Naive thymus-derived CD8-positive, alpha-beta T cell (primary cell): ENCODE data around the gene APOC1. TPM values are rescaled to one million over a fixed set of nuclear protein-coding genes. Genes with fewer than 3 reads are reported as not detected.

ENCODE experiments used
- ATAC-seq, 2 donors: fragments of 150-1000 bp; cut with Tn5 transposase in 1 of 2; sonication (Bioruptor Pico), chemical (Tn5 transposase) in 1 of 2; 1 replicate in 1 of 2; 2 replicates in 1 of 2; pipeline ENCODE4 v1.10.0; 2021; ENCODE audit warnings: mild to moderate bottlenecking in 2 of 2, moderate library complexity in 2 of 2
- POLR2A ChIA-PET: fragments of 350-600 bp; sonication (Branson Sonifier 250); formaldehyde crosslinking; loops from one replicate; lab custom pipeline; 2021; ENCODE audit warnings: antibody characterized with exemption; lab: Charles Lee
- DNase-seq, 10 donors: peaks; one replicate each; pipeline versions ENCODE4 v3.0.0 to v3.0.0-alpha.2; 2020 to 2022
- H3K27ac Mint-ChIP-seq, 10 donors: one replicate each; pipeline ENCODE4 v1.8.0; 2020 to 2022; ENCODE audit warnings: mild to moderate bottlenecking in 10 of 10, mixed read lengths in 10 of 10, moderate library complexity in 4 of 10, inconsistent platforms in 1 of 10
- H3K27me3 Mint-ChIP-seq, 5 donors: one replicate each; pipeline ENCODE4 v1.8.0; 2021 to 2022; ENCODE audit warnings: mixed read lengths in 5 of 5
- H3K36me3 Mint-ChIP-seq, 3 donors: one replicate each; pipeline ENCODE4 v1.8.0; 2020 to 2022; ENCODE audit warnings: mixed read lengths in 3 of 3, mild to moderate bottlenecking in 2 of 3, inconsistent platforms in 1 of 3
- H3K4me1 Mint-ChIP-seq, 4 donors: one replicate each; pipeline ENCODE4 v1.8.0; 2021 to 2022; ENCODE audit warnings: mixed read lengths in 4 of 4
- H3K4me3 Mint-ChIP-seq, 10 donors: one replicate each; pipeline ENCODE4 v1.8.0; 2020 to 2022; ENCODE audit warnings: mild to moderate bottlenecking in 10 of 10, mixed read lengths in 10 of 10, moderate library complexity in 6 of 10, inconsistent platforms in 1 of 10
- H3K9me3 Mint-ChIP-seq, 9 donors: one replicate each; pipeline ENCODE4 v1.8.0; 2020 to 2022; ENCODE audit warnings: mixed read lengths in 9 of 9, mild to moderate bottlenecking in 3 of 9, inconsistent platforms in 1 of 9, moderate library complexity in 1 of 9
- polyA plus RNA-seq, 3 donors: library from polyadenylated mRNA; unstranded; fragments of 300-500 nt; fragmentation: Illumina TruSeq; gene quantifications; one replicate each; pipeline ENCODE4 v1.2.3, GENCODE V29; 2021
- total RNA-seq, 8 experiments: library from RNA in 2 of 8; stranded (reverse) in 2 of 8; gene quantifications; one replicate each; pipeline ENCODE4 v1.2.3 and lab custom pipeline; 2021 to 2026

APOC1 gene
- total and polyA plus RNA-seq, 5 experiments from 2014 or later = 1.4 TPM; not detected in 4

- ATAC-seq = no peak
- POLR2A ChIA-PET = no interaction called here
- Mint-ChIP-seq H3K9me3 (no peaks in the 10 kb centered on the region), H3K27me3 (peaks cover 2 to 26% (median 6%) of the 10 kb centered on the region in 5 donors), H3K27ac (no peak overlapping the region), H3K36me3 (no peaks in the 10 kb centered on the region), H3K4me1 (peaks cover 4 to 9% (median 5%) of the 10 kb centered on the region in 4 donors), H3K4me3 (no peak overlapping the region)
- no peak for DNase-seq
Measured at GRCh38 chr19:44931541-44931940, 17.1 kb downstream of the APOC1 start.

GRCh38 chr19:44939668-44940067, 25.3 kb downstream of the APOC1 start:
- Mint-ChIP-seq H3K9me3 (no peaks in the 10 kb centered on the region), H3K27me3 (no peaks in the 10 kb centered on the region), H3K27ac (no peak overlapping the region), H3K4me1 (peaks cover 0 to 4% (median 0%) of the 10 kb centered on the region in 4 donors), H3K36me3 (no peaks in the 10 kb centered on the region), H3K4me3 (no peak overlapping the region)
- POLR2A ChIA-PET = no interaction called here
- no peak for DNase-seq
- no peak for ATAC-seq

GRCh38 chr19:44942067-44942571, 27.7 kb downstream of the APOC1 start, which contains the start of gene APOC4:
Gene APOC4, plus strand, starts transcription at chr19:44942237. Its CDS starts 41 bp downstream, at chr19:44942278.
- no peak within 1 kb of the TSS for H3K4me3 Mint-ChIP-seq
- peaks cover 0 to 4% (median 0%) of the 10 kb centered on the region in 4 donors for H3K4me1 Mint-ChIP-seq
- no peak within 1 kb of the TSS for H3K27ac Mint-ChIP-seq
- H3K36me3 Mint-ChIP-seq = no peaks in the 10 kb centered on the region
- POLR2A ChIA-PET = no interaction called here
- H3K27me3 Mint-ChIP-seq = no peaks in the 10 kb centered on the region
- no peak for DNase-seq
- no peak for ATAC-seq
- no peaks in the 10 kb centered on the region for H3K9me3 Mint-ChIP-seq

- Mint-ChIP-seq H3K4me3 (no peak overlapping the region), H3K27ac (peak overlapping the region in 1 of 10 donors; percentile 20), H3K4me1 (peaks cover 0 to 4% (median 0%) of the 10 kb centered on the region in 4 donors), H3K27me3 (no peaks in the 10 kb centered on the region), H3K9me3 (no peaks in the 10 kb centered on the region), H3K36me3 (no peaks in the 10 kb centered on the region)
- POLR2A ChIA-PET = no interaction called here
- no peak for DNase-seq
- ATAC-seq = no peak
Measured at GRCh38 chr19:44943801-44944249, 29.4 kb downstream of the APOC1 start.

- no peaks in the 10 kb centered on the region for H3K9me3 Mint-ChIP-seq
- H3K36me3 Mint-ChIP-seq = peaks cover 0 to 10% (median 0%) of the 10 kb centered on the region in 3 donors
- peaks cover 2 to 7% (median 6%) of the 10 kb centered on the region in 4 donors for H3K4me1 Mint-ChIP-seq
- H3K27ac Mint-ChIP-seq = peak overlapping the region in 1 of 10 donors; percentile 62
- H3K4me3 Mint-ChIP-seq = no peak overlapping the region
- DNase-seq (no peak), ATAC-seq (no peak)
- no peaks in the 10 kb centered on the region for H3K27me3 Mint-ChIP-seq
- POLR2A ChIA-PET = no interaction called here
Measured at GRCh38 chr19:44947041-44947581, 32.7 kb downstream of the APOC1 start.

- no peaks in the 10 kb centered on the region for H3K27me3 Mint-ChIP-seq
- H3K4me3 Mint-ChIP-seq = no peak overlapping the region
- ATAC-seq (no peak), DNase-seq (no peak)
- peaks cover 2 to 7% (median 6%) of the 10 kb centered on the region in 4 donors for H3K4me1 Mint-ChIP-seq
- H3K27ac Mint-ChIP-seq = peak overlapping the region in 3 of 10 donors; percentile 43 to 62 (median 53)
- POLR2A ChIA-PET = no interaction called here
- H3K36me3 Mint-ChIP-seq = peaks cover 0 to 10% (median 0%) of the 10 kb centered on the region in 3 donors
- no peaks in the 10 kb centered on the region for H3K9me3 Mint-ChIP-seq
Measured at GRCh38 chr19:44948237-44948636, 33.8 kb downstream of the APOC1 start.

GRCh38 chr19:44948763-44949374, 34.5 kb downstream of the APOC1 start:
- Mint-ChIP-seq H3K36me3 (peaks cover 0 to 10% (median 0%) of the 10 kb centered on the region in 3 donors), H3K4me3 (no peak overlapping the region), H3K9me3 (no peaks in the 10 kb centered on the region), H3K27ac (peak overlapping the region in 3 of 10 donors; percentile 43 to 69 (median 53)), H3K27me3 (no peaks in the 10 kb centered on the region), H3K4me1 (peaks cover 3 to 10% (median 7%) of the 10 kb centered on the region in 4 donors)
- POLR2A ChIA-PET = no interaction called here
- ATAC-seq (no peak), DNase-seq (no peak)

GRCh38 chr19:44949550-44949949, 35.1 kb downstream of the APOC1 start:
- POLR2A ChIA-PET = no interaction called here
- Mint-ChIP-seq H3K9me3 (no peaks in the 10 kb centered on the region), H3K27ac (no peak overlapping the region), H3K4me3 (no peak overlapping the region), H3K36me3 (peaks cover 0 to 10% (median 0%) of the 10 kb centered on the region in 3 donors), H3K27me3 (no peaks in the 10 kb centered on the region), H3K4me1 (peaks cover 3 to 14% (median 10%) of the 10 kb centered on the region in 4 donors)
- ATAC-seq (no peak), DNase-seq (no peak)

- DNase-seq (peak; percentile 23 to 86 (median 62)), ATAC-seq (no peak)
- no peaks in the 10 kb centered on the region for H3K9me3 Mint-ChIP-seq
- peaks cover 0 to 10% (median 0%) of the 10 kb centered on the region in 3 donors for H3K36me3 Mint-ChIP-seq
- H3K27ac Mint-ChIP-seq = peak overlapping the region in 4 of 10 donors; percentile 0 to 76 (median 54)
- peaks cover 12 to 29% (median 21%) of the 10 kb centered on the region in 4 donors for H3K4me1 Mint-ChIP-seq
- no peaks in the 10 kb centered on the region for H3K27me3 Mint-ChIP-seq
- POLR2A ChIA-PET = interaction anchor here (1.0 kb wide), 1 partner anchor 50 kb away, joined by 4 read pairs; the partner anchor contains the start of gene RELB
- peak overlapping the region in 4 of 10 donors; percentile 1 to 50 (median 25) for H3K4me3 Mint-ChIP-seq
Measured at GRCh38 chr19:44951179-44952159, 37.1 kb downstream of the APOC1 start.

- peak overlapping the region; percentile 94 to 99 (median 98) for H3K27ac Mint-ChIP-seq
- DNase-seq (no peak), ATAC-seq (peak in 1 of 2 donors; percentile 7)
- peak overlapping the region; percentile 94 to 100 (median 97) for H3K4me3 Mint-ChIP-seq
- POLR2A ChIA-PET = interaction anchor here (0.8 to 2.4 kb wide), 10 partner anchors 11 to 452 kb away, joined by 3 to 16 read pairs (median 4); partner anchors contain the start of genes BLOC1S3, CLASRP, RELB and TOMM40
- H3K4me1 Mint-ChIP-seq = peaks cover 22 to 55% (median 42%) of the 10 kb centered on the region in 4 donors
- no peaks in the 10 kb centered on the region for H3K9me3 Mint-ChIP-seq
- peaks cover 0 to 13% (median 0%) of the 10 kb centered on the region in 3 donors for H3K36me3 Mint-ChIP-seq
- H3K27me3 Mint-ChIP-seq = no peaks in the 10 kb centered on the region
Measured at GRCh38 chr19:44954278-44954648, 39.9 kb downstream of the APOC1 start.

- Mint-ChIP-seq H3K27me3 (no peaks in the 10 kb centered on the region), H3K27ac (peak within 1 kb of the TSS; percentile 94 to 99 (median 98)), H3K4me3 (peak within 1 kb of the TSS; percentile 94 to 100 (median 97)), H3K36me3 (peaks cover 0 to 15% (median 0%) of the 10 kb centered on the region in 3 donors), H3K4me1 (peaks cover 25 to 60% (median 47%) of the 10 kb centered on the region in 4 donors), H3K9me3 (no peaks in the 10 kb centered on the region)
- DNase-seq (peak; percentile 93 to 98 (median 96)), ATAC-seq (peak; percentile 91 to 95)
- POLR2A ChIA-PET = interaction anchor here (0.8 to 2.4 kb wide), 10 partner anchors 11 to 451 kb away, joined by 3 to 16 read pairs (median 4); partner anchors contain the start of genes BLOC1S3, CLASRP, RELB and TOMM40
Measured at GRCh38 chr19:44954649-44955504, 40.5 kb downstream of the APOC1 start, which contains the start of gene CLPTM1. Gene CLPTM1, plus strand, starts transcription at chr19:44955380. Its CDS starts 16 bp downstream, at chr19:44955396.
